ENCODE measurements around the gene FBXO9.
A peak's percentile ranks its signal among the peaks of the same experiment; 100 is the strongest.

FBXO9 gene

GRCh38 chr6:53111865-53112264 lies 46.7 kb downstream of the FBXO9 start:
- no peak for DNase-seq (ENCODE audit: low read depth, low spot score)
- in situ Hi-C loops (cut with HindIII; ENCODE audit: low sequenced_read_pairs): no loop called here
- no peak for TF ChIP-seq CTCF (IDR thresholded peaks at IDR 0.05; ENCODE audit: low read depth, low read length)
- H3K4me3 ChIP-seq (ENCODE audit: low read depth, low read length): no peak overlapping the region

GRCh38 chr6:53112404-53112803 lies 47.2 kb downstream of the FBXO9 start:
- DNase-seq (ENCODE audit: low read depth, low spot score): no peak
- no peak for TF ChIP-seq CTCF (IDR thresholded peaks at IDR 0.05; ENCODE audit: low read depth, low read length)
- in situ Hi-C loops (cut with HindIII; ENCODE audit: low sequenced_read_pairs): no loop called here
- no peak overlapping the region for H3K4me3 ChIP-seq (ENCODE audit: low read depth, low read length)

DNA sequence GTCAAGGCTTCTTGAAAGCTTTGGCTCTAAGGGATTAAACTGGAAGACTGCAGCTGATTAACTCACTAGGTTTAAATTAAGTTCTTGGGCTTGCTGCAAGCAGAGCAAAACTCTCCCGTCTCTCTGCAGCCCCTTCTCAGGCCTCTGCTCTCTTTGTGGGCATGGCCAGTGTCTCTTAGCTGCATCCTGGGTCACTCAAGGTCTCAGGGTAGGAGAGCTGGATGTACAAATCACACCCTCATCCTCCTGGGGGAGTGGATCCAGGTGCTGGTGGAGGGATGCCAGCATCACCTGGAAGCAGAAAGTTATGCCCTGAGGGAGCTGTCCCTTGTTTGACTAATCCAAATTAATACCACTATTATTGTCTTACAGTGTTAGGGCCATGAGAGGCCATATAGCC lies 47.7 kb downstream of the FBXO9 start:
- in situ Hi-C loops (cut with HindIII; ENCODE audit: low sequenced_read_pairs): no loop called here
- no peak for DNase-seq (ENCODE audit: low read depth, low spot score)
- no peak for TF ChIP-seq CTCF (IDR thresholded peaks at IDR 0.05; ENCODE audit: low read depth, low read length)
- no peak overlapping the region for H3K4me3 ChIP-seq (ENCODE audit: low read depth, low read length)

DNA sequence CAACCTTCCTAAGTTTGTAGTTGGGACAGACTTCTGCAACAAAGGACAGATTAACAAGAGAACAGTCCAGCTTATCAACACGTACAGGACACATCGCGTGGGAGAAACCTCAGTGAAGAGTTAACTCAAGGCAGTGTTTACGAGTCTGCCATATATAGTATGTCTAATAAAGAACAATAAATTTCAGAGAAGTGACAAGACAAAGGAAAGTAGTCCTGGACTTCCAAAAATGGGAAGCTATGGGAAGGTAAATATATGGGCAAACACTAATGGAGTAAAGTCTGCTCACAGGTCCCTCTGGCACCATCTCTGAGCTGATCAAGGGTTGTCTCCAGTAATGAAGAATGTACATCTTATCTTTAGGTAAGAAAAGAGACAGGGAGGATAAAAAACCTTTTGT lies 48.5 kb downstream of the FBXO9 start:
- in situ Hi-C loops (cut with HindIII; ENCODE audit: low sequenced_read_pairs): no loop called here
- no peak overlapping the region for H3K4me3 ChIP-seq (ENCODE audit: low read depth, low read length)
- TF ChIP-seq CTCF (IDR thresholded peaks at IDR 0.05; ENCODE audit: low read depth, low read length): no peak
- DNase-seq (ENCODE audit: low read depth, low spot score): no peak

DNA sequence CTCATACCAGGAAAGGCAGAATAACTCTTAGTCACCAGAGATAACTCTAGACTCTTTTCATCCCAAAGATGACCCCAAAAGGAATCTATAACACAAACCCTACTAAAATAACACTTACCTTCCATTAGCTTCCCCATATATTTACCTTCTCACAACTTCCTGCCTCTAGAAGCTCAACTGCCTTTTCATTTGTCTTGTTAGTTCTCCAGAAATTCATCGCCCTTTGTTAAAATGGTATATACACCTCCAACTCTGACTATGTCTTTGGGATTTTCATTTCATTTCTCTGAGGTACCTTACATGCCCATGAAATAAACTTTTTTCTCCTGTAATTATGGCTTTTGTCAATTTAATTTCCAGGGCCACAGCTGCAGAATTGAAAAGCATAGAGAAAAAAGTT lies 49.9 kb downstream of the FBXO9 start:
- no peak for TF ChIP-seq CTCF (IDR thresholded peaks at IDR 0.05; ENCODE audit: low read depth, low read length)
- no peak overlapping the region for H3K4me3 ChIP-seq (ENCODE audit: low read depth, low read length)
- no peak for DNase-seq (ENCODE audit: low read depth, low spot score)
- in situ Hi-C loops (cut with HindIII; ENCODE audit: low sequenced_read_pairs): no loop called here

DNA sequence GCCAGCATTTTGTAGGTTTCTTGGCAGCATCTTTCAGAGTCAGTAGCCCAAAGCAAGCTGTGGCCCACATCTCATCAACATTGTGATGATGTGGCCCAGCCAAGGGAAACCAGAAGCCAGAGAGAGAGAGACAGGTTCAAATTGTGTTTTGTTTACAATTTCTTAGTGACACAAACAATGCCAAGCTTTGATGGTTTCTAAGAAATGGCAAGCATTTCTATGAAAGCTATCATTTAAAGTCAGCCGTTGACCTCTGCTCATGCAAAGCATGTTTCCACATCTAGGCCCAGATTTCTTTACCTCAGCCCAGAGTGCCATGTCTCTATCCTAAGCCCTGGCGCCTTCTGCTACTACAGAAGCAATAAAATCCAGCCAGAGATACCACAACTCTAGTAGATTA lies 50.5 kb downstream of the FBXO9 start:
- TF ChIP-seq CTCF (IDR thresholded peaks at IDR 0.05; ENCODE audit: low read depth, low read length): no peak
- no peak overlapping the region for H3K4me3 ChIP-seq (ENCODE audit: low read depth, low read length)
- in situ Hi-C loops (cut with HindIII; ENCODE audit: low sequenced_read_pairs): no loop called here
- no peak for DNase-seq (ENCODE audit: low read depth, low spot score)

DNA sequence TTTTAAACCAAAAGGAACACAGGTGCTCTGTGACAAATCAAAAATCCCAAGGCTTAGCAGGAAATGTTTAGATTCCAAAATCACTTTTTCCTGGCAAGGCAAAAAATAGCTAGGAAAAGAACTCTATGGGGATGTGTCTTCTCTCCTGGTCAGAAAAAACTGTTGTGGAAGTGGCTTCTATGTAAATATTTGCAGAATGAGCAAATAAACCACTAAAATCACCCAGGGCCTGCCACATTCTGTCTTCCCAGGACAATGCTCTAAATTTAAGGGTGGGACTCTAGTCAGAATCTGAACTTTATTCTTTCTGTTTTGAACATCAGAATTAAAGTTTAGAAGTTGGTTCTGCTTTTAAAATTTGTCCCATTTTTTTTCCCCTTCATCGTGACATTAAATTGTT lies 54.1 kb downstream of the FBXO9 start:
- DNase-seq (ENCODE audit: low read depth, low spot score): peak; percentile 13
- H3K4me3 ChIP-seq (ENCODE audit: low read depth, low read length): no peak overlapping the region
- TF ChIP-seq CTCF (IDR thresholded peaks at IDR 0.05; ENCODE audit: low read depth, low read length): no peak
- in situ Hi-C loops (cut with HindIII; ENCODE audit: low sequenced_read_pairs): no loop called here

Measured in astrocyte of the spinal cord (primary cell).